ENCODE results near the gene SAFB2.

Gene SAFB2

GRCh38 chr19:5645409-5645808 lies 22.8 kb upstream of the SAFB2 start:
- Histone ChIP-seq H3K4me3 (ENCODE audit: low read depth, low read length, poor library complexity, severe bottlenecking) (no peak overlapping the region), H3K9ac (ENCODE audit: low read length) (no peak overlapping the region), H3K27me3 (ENCODE audit: insufficient read depth, low read length) (no peaks in the 10 kb centered on the region), H3K36me3 (ENCODE audit: insufficient read depth, low read length) (peaks cover 91% of the 10 kb centered on the region), H4K20me1 (ENCODE audit: insufficient read depth, low read length) (0 out of 2 replicates have a peak, but pooled peaks cover 3% of the 10 kb centered on the region), H3F3A (ENCODE audit: insufficient read depth, low read length) (no peaks in the 10 kb centered on the region), H2AFZ (ENCODE audit: low read length) (no peak overlapping the region), H3K79me2 (ENCODE audit: insufficient read depth, low read length) (peaks cover 35% of the 10 kb centered on the region), H3K9me2 (ENCODE audit: low read depth, low read length) (no peaks in the 10 kb centered on the region), H3K4me2 (ENCODE audit: low read length) (no peak overlapping the region), H3K9me3 (ENCODE audit: low read length) (no peaks in the 10 kb centered on the region), H3K4me1 (ENCODE audit: insufficient read depth, low read length, severe bottlenecking) (no peaks in the 10 kb centered on the region), H3K27ac (ENCODE audit: low read depth, low read length, poor library complexity, severe bottlenecking) (no peak overlapping the region)
- TF ChIP-seq EZH2 (IDR thresholded peaks at IDR 0.05; ENCODE audit: borderline replicate concordance, low read length) (no peak), CTCF (IDR thresholded peaks at IDR 0.05; ENCODE audit: low read length) (no peak)

- H3K9me3 ChIP-seq (ENCODE audit: low read length): no peaks in the 10 kb centered on the region
- H3K9me2 ChIP-seq (ENCODE audit: low read depth, low read length): no peaks in the 10 kb centered on the region
- no peaks in the 10 kb centered on the region for H3F3A ChIP-seq (ENCODE audit: insufficient read depth, low read length)
- TF ChIP-seq CTCF (IDR thresholded peaks at IDR 0.05; ENCODE audit: low read length) (no peak), EZH2 (IDR thresholded peaks at IDR 0.05; ENCODE audit: borderline replicate concordance, low read length) (no peak)
- H3K27me3 ChIP-seq (ENCODE audit: insufficient read depth, low read length): no peaks in the 10 kb centered on the region
- peaks cover 48% of the 10 kb centered on the region for H3K79me2 ChIP-seq (ENCODE audit: insufficient read depth, low read length)
- H3K4me3 ChIP-seq (ENCODE audit: low read depth, low read length, poor library complexity, severe bottlenecking): no peak overlapping the region
- 0 out of 2 replicates have a peak, but pooled peaks cover 3% of the 10 kb centered on the region for H4K20me1 ChIP-seq (ENCODE audit: insufficient read depth, low read length)
- H3K4me2 ChIP-seq (ENCODE audit: low read length): no peak overlapping the region
- H3K27ac ChIP-seq (ENCODE audit: low read depth, low read length, poor library complexity, severe bottlenecking): no peak overlapping the region
- peaks cover 87% of the 10 kb centered on the region for H3K36me3 ChIP-seq (ENCODE audit: insufficient read depth, low read length)
- no peaks in the 10 kb centered on the region for H3K4me1 ChIP-seq (ENCODE audit: insufficient read depth, low read length, severe bottlenecking)
- H2AFZ ChIP-seq (ENCODE audit: low read length): no peak overlapping the region
- H3K9ac ChIP-seq (ENCODE audit: low read length): no peak overlapping the region
These were observed 21.5 kb upstream of the SAFB2 start for GRCh38 chr19:5644037-5644436.

GRCh38 chr19:5643060-5643459 lies 20.5 kb upstream of the SAFB2 start:
- Histone ChIP-seq H3K27ac (ENCODE audit: low read depth, low read length, poor library complexity, severe bottlenecking) (no peak overlapping the region), H3K9me2 (ENCODE audit: low read depth, low read length) (no peaks in the 10 kb centered on the region), H3K9ac (ENCODE audit: low read length) (no peak overlapping the region), H3F3A (ENCODE audit: insufficient read depth, low read length) (no peaks in the 10 kb centered on the region), H3K27me3 (ENCODE audit: insufficient read depth, low read length) (no peaks in the 10 kb centered on the region), H3K36me3 (ENCODE audit: insufficient read depth, low read length) (peaks cover 87% of the 10 kb centered on the region), H3K79me2 (ENCODE audit: insufficient read depth, low read length) (peaks cover 57% of the 10 kb centered on the region), H3K4me3 (ENCODE audit: low read depth, low read length, poor library complexity, severe bottlenecking) (no peak overlapping the region), H3K4me1 (ENCODE audit: insufficient read depth, low read length, severe bottlenecking) (no peaks in the 10 kb centered on the region), H2AFZ (ENCODE audit: low read length) (no peak overlapping the region), H4K20me1 (ENCODE audit: insufficient read depth, low read length) (0 out of 2 replicates have a peak, but pooled peaks cover 3% of the 10 kb centered on the region), H3K9me3 (ENCODE audit: low read length) (no peaks in the 10 kb centered on the region), H3K4me2 (ENCODE audit: low read length) (no peak overlapping the region)
- TF ChIP-seq EZH2 (IDR thresholded peaks at IDR 0.05; ENCODE audit: borderline replicate concordance, low read length) (no peak), CTCF (IDR thresholded peaks at IDR 0.05; ENCODE audit: low read length) (no peak)
